Sigmoid colon (tissue), 7 donors: ENCODE measurements around the gene FOXI2. TPM values are rescaled to one million over a fixed set of nuclear protein-coding genes. Genes with fewer than 3 reads are reported as not detected.
A peak's percentile ranks its signal among the peaks of the same experiment; 100 is the strongest.

Experiments used
- DNase-seq: peaks from one replicate; pipeline ENCODE4 v3.0.0-alpha.2; 2019
- H3K27ac ChIP-seq, 4 donors: fragments of 200-600 bp; sonication (generic); one replicate each; pipeline ENCODE4 v1.5.1; 2016 to 2019; ENCODE audit warnings: mild to moderate bottlenecking in 1 of 4
- H3K27me3 ChIP-seq, 3 donors: fragments of 200-600 bp; sonication (generic); one replicate each; pipeline ENCODE4 v1.5.1; 2019; ENCODE audit warnings: mild to moderate bottlenecking in 1 of 3
- H3K36me3 ChIP-seq, 4 donors: fragments of 200-600 bp; sonication (generic); one replicate each; pipeline ENCODE4 v1.5.1; 2016 to 2019
- H3K4me1 ChIP-seq, 4 donors: fragments of 200-600 bp; sonication (generic); one replicate each; pipeline ENCODE4 v1.5.1; 2017 to 2019
- H3K4me3 ChIP-seq, 4 donors: fragments of 200-600 bp; sonication (generic); one replicate each; pipeline ENCODE4 v1.5.1; 2017 to 2019; ENCODE audit warnings: mild to moderate bottlenecking in 2 of 4, moderate library complexity in 1 of 4
- H3K9me3 ChIP-seq, 4 donors: fragments of 200-600 bp in 3 of 4; sonication (generic) in 3 of 4; one replicate each; pipeline versions ENCODE4 v1.5.1 to v1.6.1; 2013 to 2019
- CTCF ChIP-seq, 4 experiments: fragments of 450-650 bp in 3 of 4; fragments of 200-600 bp in 1 of 4; IDR thresholded peaks; one replicate each; pipeline ENCODE4 v1.5.1; 2016 to 2019; ENCODE audit warnings: antibody characterized with exemption in 4 of 4, mild to moderate bottlenecking in 3 of 4, moderate library complexity in 2 of 4
- EP300 ChIP-seq, 4 donors: sonication (generic); formaldehyde crosslinking; IDR thresholded peaks; one replicate each; pipeline ENCODE4 v1.6.1; 2017; ENCODE audit warnings: antibody characterized with exemption in 4 of 4
- POLR2A ChIP-seq, 2 donors: fragments of 450-650 bp; IDR thresholded peaks; one replicate each; pipeline ENCODE4 v1.6.1; 2016; ENCODE audit warnings: antibody characterized with exemption in 2 of 2, mild to moderate bottlenecking in 2 of 2, moderate library complexity in 2 of 2
- POLR2AphosphoS5 ChIP-seq, 4 donors: sonication (generic); formaldehyde crosslinking; IDR thresholded peaks; one replicate each; pipeline ENCODE4 v1.6.1; 2017; ENCODE audit warnings: antibody characterized with exemption in 4 of 4
- WGBS, 2 donors: extraction: QIAGEN DNeasy Blood & Tissue Kit; methylation state at CpG; one replicate each; pipeline ENCODE4 v1.1.7; 2013; 5-methylcytosine and 5-hydroxymethylcytosine counted together
- intact Hi-C: fragments of 100-400 bp; cut with DNase I; formaldehyde crosslinking; loops from one replicate; pipeline ENCODE4 v1.15.1; 2023
- polyA plus RNA-seq, 3 donors: library from polyadenylated mRNA; stranded (reverse); fragments of 200-250 nt; gene quantifications; one replicate each; pipeline ENCODE4 v1.2.3, GENCODE V29; 2013
- total RNA-seq, 4 donors: library from RNA; depleted of rRNA; stranded (reverse); fragments of >200 nt; gene quantifications; one replicate each; pipeline ENCODE4 v1.1.0, GENCODE V29; 2016
- donor health status: healthy with polysubstance abuse.
- donor health status: Bipolar disorder and iron deficiency.
- donor health status: healthy.

The FOXI2 gene
- total and polyA plus RNA-seq, 7 donors, result 0.15 to 0.36 TPM; not detected in 5

DNA sequence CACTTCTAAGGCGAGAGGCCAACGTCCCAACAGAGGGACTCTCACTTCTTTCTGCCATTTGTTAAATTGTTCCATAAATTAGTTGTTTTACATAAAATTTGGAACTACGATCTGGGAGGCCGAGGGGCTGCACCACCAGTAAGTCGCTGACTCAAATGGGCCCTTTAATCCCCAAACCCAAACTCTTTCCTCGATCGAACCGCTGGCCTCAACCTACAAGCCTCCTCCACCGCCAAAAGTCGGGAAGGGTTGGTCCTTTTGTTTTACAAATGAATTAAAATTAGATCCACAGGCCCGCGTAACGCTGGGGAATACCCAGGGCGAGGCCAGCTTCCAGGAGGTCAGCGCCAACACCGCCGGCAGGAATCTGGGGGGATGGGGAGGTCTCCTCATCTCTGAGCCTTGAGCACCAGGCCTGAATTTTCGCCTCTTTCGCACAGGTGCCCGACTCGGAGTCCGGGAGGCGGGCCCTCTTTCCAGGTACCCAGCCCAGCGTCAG is 1.2 kb upstream of the FOXI2 start:
- no peaks in the 10 kb centered on the region for H3K9me3 ChIP-seq
- peaks cover 3 to 78% (median 45%) of the 10 kb centered on the region in 3 donors for H3K27me3 ChIP-seq
- no peak overlapping the region for H3K27ac ChIP-seq
- peaks cover 0 to 20% (median 9%) of the 10 kb centered on the region in 4 donors for H3K4me1 ChIP-seq
- DNase-seq, result no peak
- intact Hi-C loops, result no loop called here
- no peaks in the 10 kb centered on the region for H3K36me3 ChIP-seq
- TF ChIP-seq POLR2A (IDR thresholded peaks at IDR 0.05) (no peak), CTCF (IDR thresholded peaks at IDR 0.05) (no peak), POLR2AphosphoS5 (IDR thresholded peaks at IDR 0.05) (no peak), EP300 (IDR thresholded peaks at IDR 0.05) (no peak)
- 12% methylated on average over 24 of the region's 24 CpGs for WGBS, 2 donors
- no peak overlapping the region for H3K4me3 ChIP-seq

DNA sequence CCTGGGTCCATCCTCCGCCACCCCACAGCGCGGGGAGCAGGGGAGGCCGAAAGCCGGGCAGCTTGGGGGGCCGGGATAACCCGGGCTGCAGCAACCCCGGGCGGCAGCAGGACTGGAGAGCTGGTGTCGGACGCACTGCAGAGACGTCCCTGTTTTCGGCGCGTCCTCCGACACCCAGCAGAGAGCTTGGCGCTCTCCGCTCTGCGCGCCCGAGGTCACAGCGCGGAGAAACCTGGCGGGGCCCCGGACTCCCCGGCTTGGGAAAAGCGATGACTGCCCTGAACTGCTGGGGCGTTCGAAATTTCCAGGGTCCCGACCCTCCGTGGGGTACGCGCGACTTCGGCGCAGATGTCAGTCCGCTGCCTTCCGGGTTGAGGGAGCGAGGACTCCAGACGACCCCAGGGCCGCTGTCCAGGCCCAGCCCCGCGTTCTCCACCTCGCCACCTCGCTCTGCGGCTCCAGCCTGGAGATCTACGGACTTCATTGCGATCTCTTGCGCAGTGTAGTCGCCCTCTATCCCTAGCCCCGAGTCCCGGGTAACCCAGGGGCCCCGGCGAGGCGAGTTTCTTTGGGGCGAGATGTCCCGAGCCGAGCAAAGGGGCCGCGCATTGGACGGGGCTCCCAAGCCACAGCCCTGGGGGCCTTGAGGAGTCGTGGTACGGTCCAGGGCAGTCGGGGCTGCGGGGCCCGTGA is 617 bp upstream of the FOXI2 start:
- DNase-seq, result no peak
- H3K36me3 ChIP-seq, result no peaks in the 10 kb centered on the region
- H3K4me1 ChIP-seq, result peaks cover 0 to 20% (median 9%) of the 10 kb centered on the region in 4 donors
- 3 to 9% methylated on average over 66 of the region's 66 CpGs for WGBS, 2 donors
- intact Hi-C loops, result no loop called here
- TF ChIP-seq POLR2A (IDR thresholded peaks at IDR 0.05) (no peak), POLR2AphosphoS5 (IDR thresholded peaks at IDR 0.05) (no peak), EP300 (IDR thresholded peaks at IDR 0.05) (no peak), CTCF (IDR thresholded peaks at IDR 0.05) (no peak)
- peaks cover 3 to 78% (median 45%) of the 10 kb centered on the region in 3 donors for H3K27me3 ChIP-seq
- no peaks in the 10 kb centered on the region for H3K9me3 ChIP-seq
- no peak overlapping the region for H3K27ac ChIP-seq
- H3K4me3 ChIP-seq, result no peak overlapping the region

GRCh38 chr10:127737563-127738511 is 852 bp downstream of the FOXI2 start:
- H3K27ac ChIP-seq, result no peak overlapping the region
- 11 to 19% methylated on average over 59 of the region's 59 CpGs for WGBS, 2 donors
- no peaks in the 10 kb centered on the region for H3K9me3 ChIP-seq
- TF ChIP-seq POLR2A (IDR thresholded peaks at IDR 0.05) (no peak), CTCF (IDR thresholded peaks at IDR 0.05) (no peak), POLR2AphosphoS5 (IDR thresholded peaks at IDR 0.05) (no peak), EP300 (IDR thresholded peaks at IDR 0.05) (no peak)
- no peak for DNase-seq
- H3K27me3 ChIP-seq, result peaks cover 3 to 64% (median 42%) of the 10 kb centered on the region in 3 donors
- H3K36me3 ChIP-seq, result no peaks in the 10 kb centered on the region
- peak overlapping the region in 1 of 4 donors; percentile 16 for H3K4me3 ChIP-seq
- H3K4me1 ChIP-seq, result peaks cover 0 to 20% (median 9%) of the 10 kb centered on the region in 4 donors
- intact Hi-C loops, result no loop called here

DNA sequence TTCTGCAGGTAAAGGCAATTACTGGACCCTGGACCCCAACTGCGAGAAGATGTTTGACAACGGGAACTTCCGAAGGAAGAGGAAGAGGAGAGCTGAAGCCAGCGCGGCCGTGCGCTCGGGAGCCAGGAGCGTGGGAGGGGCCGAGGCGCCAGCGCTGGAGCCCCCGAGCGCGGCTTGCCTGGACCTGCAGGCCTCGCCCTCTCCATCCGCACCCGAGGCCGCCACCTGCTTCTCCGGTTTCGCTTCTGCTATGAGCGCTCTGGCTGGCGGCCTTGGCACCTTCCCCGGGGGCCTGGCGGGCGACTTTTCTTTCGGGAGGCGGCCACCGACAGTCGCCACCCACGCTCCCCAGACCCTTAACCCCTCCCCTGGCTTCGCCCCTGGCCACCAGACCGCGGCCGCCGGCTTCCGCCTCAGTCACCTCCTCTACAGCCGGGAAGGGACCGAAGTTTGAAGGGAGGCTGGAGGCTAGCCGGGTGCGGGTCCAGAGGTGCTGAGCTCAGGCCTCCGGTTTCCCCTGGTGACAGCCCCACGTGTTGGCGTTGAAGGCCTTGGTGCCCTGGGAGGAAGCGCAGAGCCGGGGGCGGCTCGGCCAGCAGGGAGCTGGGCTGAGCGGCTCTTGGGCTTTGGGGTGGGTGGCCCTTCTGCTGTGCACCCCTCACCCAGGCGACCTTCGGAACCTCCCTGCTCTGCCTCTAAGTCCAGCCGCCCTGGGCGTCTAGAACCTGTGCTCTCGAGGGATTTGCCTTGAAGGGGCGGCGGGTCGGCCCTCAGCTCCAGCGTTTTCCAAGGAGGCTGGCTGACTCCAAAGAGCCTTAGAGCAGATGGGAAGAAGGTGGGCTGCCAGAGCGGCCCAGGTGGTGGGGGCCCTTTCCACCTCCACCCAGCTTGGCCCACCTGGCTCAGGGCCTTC is 1.8 kb downstream of the FOXI2 start:
- peaks cover 3 to 56% (median 35%) of the 10 kb centered on the region in 3 donors for H3K27me3 ChIP-seq
- H3K4me1 ChIP-seq, result peaks cover 0 to 20% (median 9%) of the 10 kb centered on the region in 4 donors
- H3K9me3 ChIP-seq, result no peaks in the 10 kb centered on the region
- TF ChIP-seq CTCF (IDR thresholded peaks at IDR 0.05), result no peak
- no peak for TF ChIP-seq EP300 (IDR thresholded peaks at IDR 0.05)
- no peak for TF ChIP-seq POLR2A (IDR thresholded peaks at IDR 0.05)
- no peak for TF ChIP-seq POLR2AphosphoS5 (IDR thresholded peaks at IDR 0.05)
- no peaks in the 10 kb centered on the region for H3K36me3 ChIP-seq
- peak overlapping the region in 1 of 4 donors; percentile 10 for H3K4me3 ChIP-seq
- no peak for DNase-seq
- intact Hi-C loops, result no loop called here
- WGBS, 2 donors, result 22 to 33% methylated on average over 59 of the region's 59 CpGs
- H3K27ac ChIP-seq, result no peak overlapping the region
